NOMO-1 (cell line): Measurements from ENCODE around the gene ADIPOQ.
"Not testable (repeated sequence)": the region's sequence is repeated elsewhere in the genome, so short reads cannot be mapped to it uniquely, and the experiment has no call there.

ENCODE experiments used
- DNase-seq, 2 experiments: peaks; one replicate each; lab custom pipeline; 2025; ENCODE audit not compliant: unreplicated experiment in 2 of 2; lab: John Stamatoyannopoulos, UW

Gene ADIPOQ

GRCh38 chr3:186869253-186870100, 27.0 kb downstream of the ADIPOQ start:
- DNase-seq, result no peak

- no peak for DNase-seq
These were observed 28.1 kb downstream of the ADIPOQ start for GRCh38 chr3:186870421-186871201.

GRCh38 chr3:186871403-186871924, 29.0 kb downstream of the ADIPOQ start:
- DNase-seq, result peak; percentile 17 to 51

GRCh38 chr3:186873796-186874195, 31.3 kb downstream of the ADIPOQ start:
- not testable (repeated sequence) for DNase-seq

GRCh38 chr3:186874216-186874615, 31.7 kb downstream of the ADIPOQ start:
- not testable (repeated sequence) for DNase-seq

GRCh38 chr3:186874841-186875240, 32.3 kb downstream of the ADIPOQ start:
- not testable (repeated sequence) for DNase-seq

GRCh38 chr3:186875708-186876107, 33.2 kb downstream of the ADIPOQ start:
- no peak for DNase-seq

- no peak for DNase-seq
These were observed 37.3 kb downstream of the ADIPOQ start for GRCh38 chr3:186879781-186880180.

- DNase-seq, result no peak
These were observed 37.9 kb downstream of the ADIPOQ start for GRCh38 chr3:186880406-186880805.

- peak; percentile 57 to 84 for DNase-seq
These were observed 39.6 kb downstream of the ADIPOQ start for GRCh38 chr3:186882150-186882524.

- DNase-seq, result peak in 1 of 2 experiments; percentile 15
These were observed 40.6 kb downstream of the ADIPOQ start for GRCh38 chr3:186882881-186883685.

GRCh38 chr3:186883686-186884058, 41.2 kb downstream of the ADIPOQ start:
- no peak for DNase-seq

- DNase-seq, result not testable (repeated sequence)
These were observed 42.4 kb downstream of the ADIPOQ start for GRCh38 chr3:186884868-186885267.

GRCh38 chr3:186886202-186886981, 43.9 kb downstream of the ADIPOQ start:
- no peak for DNase-seq

GRCh38 chr3:186887507-186887938, 45.0 kb downstream of the ADIPOQ start:
- DNase-seq, result not testable (repeated sequence)

GRCh38 chr3:186888569-186888968, 46.1 kb downstream of the ADIPOQ start:
- DNase-seq, result peak; percentile 23 to 53

- DNase-seq, result not testable (repeated sequence)
These were observed 47.2 kb downstream of the ADIPOQ start for GRCh38 chr3:186889698-186890097.

GRCh38 chr3:186890911-186891310, 48.4 kb downstream of the ADIPOQ start:
- DNase-seq, result no peak

GRCh38 chr3:186893071-186893470, 50.6 kb downstream of the ADIPOQ start:
- not testable (repeated sequence) for DNase-seq

GRCh38 chr3:186895406-186895805, 52.9 kb downstream of the ADIPOQ start:
- no peak for DNase-seq
